Epithelial cell of proximal tubule (primary cell): ENCODE data around the gene PPP3CA. TPM values are rescaled to one million over a fixed set of nuclear protein-coding genes. Genes with fewer than 3 reads are reported as not detected.

ENCODE experiments used
- DNase-seq: peaks from one replicate; pipeline ENCODE4 v3.0.0-alpha.2; 2011; ENCODE audit warnings: low read depth
- H3K4me3 ChIP-seq: 2 replicates; pipeline ENCODE4 v1.5.1; 2011; ENCODE audit warnings: low read depth, mild to moderate bottlenecking, low read length
- total RNA-seq: library from RNA; depleted of rRNA; stranded (reverse); fragments of >200 nt; gene quantifications from 2 replicates; pipeline ENCODE4 v1.2.3, GENCODE V29; 2015
- TF ChIP-seq, protein P1 (sequence below): conservative IDR thresholded peaks from 2 replicates; pipeline ENCODE4 v1.5.1; 2012; ENCODE audit warnings: low read depth, mild to moderate bottlenecking, low read length

PPP3CA gene
- total RNA-seq, 1 donor from 2014 or later: 16.5 TPM

- no peak overlapping the region for H3K4me3 ChIP-seq
- TF ChIP-seq, protein P1, sequence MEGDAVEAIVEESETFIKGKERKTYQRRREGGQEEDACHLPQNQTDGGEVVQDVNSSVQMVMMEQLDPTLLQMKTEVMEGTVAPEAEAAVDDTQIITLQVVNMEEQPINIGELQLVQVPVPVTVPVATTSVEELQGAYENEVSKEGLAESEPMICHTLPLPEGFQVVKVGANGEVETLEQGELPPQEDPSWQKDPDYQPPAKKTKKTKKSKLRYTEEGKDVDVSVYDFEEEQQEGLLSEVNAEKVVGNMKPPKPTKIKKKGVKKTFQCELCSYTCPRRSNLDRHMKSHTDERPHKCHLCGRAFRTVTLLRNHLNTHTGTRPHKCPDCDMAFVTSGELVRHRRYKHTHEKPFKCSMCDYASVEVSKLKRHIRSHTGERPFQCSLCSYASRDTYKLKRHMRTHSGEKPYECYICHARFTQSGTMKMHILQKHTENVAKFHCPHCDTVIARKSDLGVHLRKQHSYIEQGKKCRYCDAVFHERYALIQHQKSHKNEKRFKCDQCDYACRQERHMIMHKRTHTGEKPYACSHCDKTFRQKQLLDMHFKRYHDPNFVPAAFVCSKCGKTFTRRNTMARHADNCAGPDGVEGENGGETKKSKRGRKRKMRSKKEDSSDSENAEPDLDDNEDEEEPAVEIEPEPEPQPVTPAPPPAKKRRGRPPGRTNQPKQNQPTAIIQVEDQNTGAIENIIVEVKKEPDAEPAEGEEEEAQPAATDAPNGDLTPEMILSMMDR: no peak
- no peak for DNase-seq
Observed at GRCh38 chr4:101332424-101332823, 14.9 kb downstream of the PPP3CA start.

DNA sequence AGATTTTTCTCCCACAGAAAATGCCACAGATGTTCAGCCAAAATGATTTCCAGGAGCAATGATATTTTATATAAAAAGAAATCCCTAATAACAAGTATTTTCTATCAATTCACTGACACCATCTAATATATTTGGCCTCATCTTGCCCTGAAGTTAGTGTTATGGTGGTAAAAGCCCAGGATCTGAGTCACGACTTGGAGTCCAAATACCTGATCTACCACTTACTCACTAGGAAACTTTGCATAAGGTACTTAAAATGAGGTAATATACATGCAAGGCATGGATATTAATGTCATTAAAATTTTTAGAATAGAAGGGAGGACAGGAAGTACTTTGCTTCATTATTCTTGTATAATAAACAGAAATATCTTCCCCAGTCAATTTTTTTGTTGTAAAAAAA, 16.3 kb downstream of the PPP3CA start:
- TF ChIP-seq, protein P1: no peak
- H3K4me3 ChIP-seq: no peak overlapping the region
- no peak for DNase-seq

- no peak overlapping the region for H3K4me3 ChIP-seq
- DNase-seq: no peak
- TF ChIP-seq, protein P1: no peak
Observed at GRCh38 chr4:101329592-101329991, 17.7 kb downstream of the PPP3CA start.

- H3K4me3 ChIP-seq: no peak overlapping the region
- TF ChIP-seq, protein P1: no peak
Observed at GRCh38 chr4:101328063-101328602, 19.2 kb downstream of the PPP3CA start.

DNA sequence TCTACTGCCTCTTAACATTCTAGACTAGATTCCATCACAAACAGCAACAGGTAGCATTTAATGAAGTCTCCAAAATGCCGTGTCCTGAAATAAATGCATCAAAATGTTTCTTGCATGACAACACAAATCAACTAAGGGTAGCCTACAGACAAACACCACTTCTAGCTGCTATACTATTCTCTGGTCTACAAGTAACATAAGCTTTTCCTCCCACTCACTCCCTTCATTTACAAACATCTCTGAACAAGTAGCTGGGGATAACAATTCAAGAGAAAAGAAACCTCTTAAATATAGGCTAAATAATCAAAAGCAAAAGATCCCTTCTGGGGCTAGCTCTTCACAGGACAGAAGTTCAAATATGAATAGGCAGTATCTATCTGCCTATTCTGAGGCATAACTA, 20.8 kb downstream of the PPP3CA start:
- no peak overlapping the region for H3K4me3 ChIP-seq
- DNase-seq: no peak
- TF ChIP-seq, protein P1: no peak

More at GRCh38 chr4:101328063-101328602, 19.2 kb downstream of the PPP3CA start:
- DNase-seq: no peak

DNA sequence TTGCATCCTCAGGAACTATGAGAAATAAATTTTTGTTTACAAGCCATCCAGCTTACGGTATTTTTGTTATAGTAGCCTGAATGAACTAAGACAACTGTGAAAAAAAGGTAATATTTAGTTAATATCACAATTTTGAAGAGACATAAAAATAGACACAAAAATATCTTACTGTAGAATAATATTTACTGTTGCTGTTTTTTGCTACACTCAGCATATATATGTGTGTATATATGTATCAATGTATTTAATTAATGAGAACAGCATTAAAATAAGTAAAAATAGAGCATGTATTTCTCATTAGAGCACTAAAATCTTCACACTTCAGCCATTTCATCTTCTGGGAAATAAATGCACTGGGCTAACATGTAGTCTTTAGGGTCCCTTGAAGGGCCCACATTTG, 24.6 kb downstream of the PPP3CA start:
- TF ChIP-seq, protein P1: no peak
- no peak overlapping the region for H3K4me3 ChIP-seq
- DNase-seq: no peak

GRCh38 chr4:101321481-101322042, 25.8 kb downstream of the PPP3CA start:
- H3K4me3 ChIP-seq: no peak overlapping the region
- no peak for DNase-seq
- TF ChIP-seq, protein P1: no peak
